ENCODE data around the gene CDK5RAP2.

DNA sequence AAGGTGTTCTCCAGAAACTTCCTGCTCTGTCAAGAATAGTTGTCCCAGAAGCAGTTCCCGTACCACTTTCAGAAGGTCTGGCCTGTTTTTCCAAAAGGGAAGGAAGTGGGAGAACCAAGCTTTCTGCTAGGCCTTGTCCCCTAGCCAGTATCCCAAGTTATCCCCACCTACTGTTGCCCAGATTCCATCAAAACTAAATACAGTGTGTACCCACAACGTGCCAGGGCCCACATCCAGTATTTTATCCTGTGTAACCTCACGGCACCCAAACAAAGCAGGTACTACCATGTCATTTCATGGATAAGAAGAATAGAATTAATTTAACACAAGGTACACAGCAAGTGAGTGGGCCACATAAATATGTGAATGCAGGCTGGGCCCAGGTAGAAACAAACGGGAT lies 126.2 kb downstream of the CDK5RAP2 start:
- TF ChIP-seq, protein P1, sequence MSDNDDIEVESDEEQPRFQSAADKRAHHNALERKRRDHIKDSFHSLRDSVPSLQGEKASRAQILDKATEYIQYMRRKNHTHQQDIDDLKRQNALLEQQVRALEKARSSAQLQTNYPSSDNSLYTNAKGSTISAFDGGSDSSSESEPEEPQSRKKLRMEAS (IDR thresholded peaks at IDR 0.05; ENCODE audit: low read depth, low read length) = no peak
- TF ChIP-seq, protein P2, sequence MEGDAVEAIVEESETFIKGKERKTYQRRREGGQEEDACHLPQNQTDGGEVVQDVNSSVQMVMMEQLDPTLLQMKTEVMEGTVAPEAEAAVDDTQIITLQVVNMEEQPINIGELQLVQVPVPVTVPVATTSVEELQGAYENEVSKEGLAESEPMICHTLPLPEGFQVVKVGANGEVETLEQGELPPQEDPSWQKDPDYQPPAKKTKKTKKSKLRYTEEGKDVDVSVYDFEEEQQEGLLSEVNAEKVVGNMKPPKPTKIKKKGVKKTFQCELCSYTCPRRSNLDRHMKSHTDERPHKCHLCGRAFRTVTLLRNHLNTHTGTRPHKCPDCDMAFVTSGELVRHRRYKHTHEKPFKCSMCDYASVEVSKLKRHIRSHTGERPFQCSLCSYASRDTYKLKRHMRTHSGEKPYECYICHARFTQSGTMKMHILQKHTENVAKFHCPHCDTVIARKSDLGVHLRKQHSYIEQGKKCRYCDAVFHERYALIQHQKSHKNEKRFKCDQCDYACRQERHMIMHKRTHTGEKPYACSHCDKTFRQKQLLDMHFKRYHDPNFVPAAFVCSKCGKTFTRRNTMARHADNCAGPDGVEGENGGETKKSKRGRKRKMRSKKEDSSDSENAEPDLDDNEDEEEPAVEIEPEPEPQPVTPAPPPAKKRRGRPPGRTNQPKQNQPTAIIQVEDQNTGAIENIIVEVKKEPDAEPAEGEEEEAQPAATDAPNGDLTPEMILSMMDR (IDR thresholded peaks at IDR 0.05; ENCODE audit: low read depth, low read length) = no peak

All from NB4 (cell line).